Stimulated activated CD4-positive, alpha-beta T cell treated with anti-CD3 and anti-CD28 coated beads, Interleukin-12 subunit alpha, Interleukin-12 subunit beta, amount 100 ng/mL, for 24 hours (primary cell): ENCODE results near the gene PDX1.

ENCODE experiments used
- DNase-seq, 2 experiments: peaks; one replicate each; pipeline ENCODE4 v3.0.0-alpha.2; 2020; ENCODE audit warnings: low read depth in 2 of 2

Gene PDX1

DNA sequence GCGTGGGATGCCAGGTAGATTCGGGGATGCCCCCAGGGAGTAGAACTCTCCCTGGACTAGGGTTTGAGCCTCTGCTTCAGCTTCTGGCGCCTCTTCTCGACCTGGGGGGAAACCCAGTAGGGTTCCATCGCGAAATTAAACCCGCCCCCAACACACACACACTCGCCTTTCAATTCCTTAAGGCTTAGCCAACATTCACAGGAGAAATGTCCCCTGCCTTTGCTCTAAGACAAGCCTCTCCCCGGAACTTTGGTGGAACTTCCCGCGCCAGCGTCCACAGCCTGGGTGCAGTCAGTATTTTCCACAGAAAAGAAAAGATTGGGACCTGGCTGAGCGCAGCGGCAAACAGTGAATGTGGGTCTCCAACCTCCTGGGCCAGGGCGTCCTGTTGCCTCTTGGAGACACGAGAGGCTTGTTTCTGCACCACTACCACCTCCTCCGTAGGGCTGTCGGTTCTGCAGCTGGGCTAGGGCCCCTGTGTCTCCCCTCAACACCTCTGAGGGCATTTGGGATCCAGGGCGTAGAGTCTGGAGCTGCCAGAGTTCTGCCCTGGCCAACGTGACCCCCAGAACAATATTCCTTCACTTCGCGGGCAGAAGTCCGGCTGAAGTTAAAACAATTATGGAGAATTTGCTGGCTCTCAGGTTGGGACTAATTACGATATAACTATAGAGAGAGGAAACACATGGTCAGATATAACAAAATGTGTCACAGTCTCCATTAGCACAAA is 3.2 kb downstream of the PDX1 start:
- no peak for DNase-seq

DNA sequence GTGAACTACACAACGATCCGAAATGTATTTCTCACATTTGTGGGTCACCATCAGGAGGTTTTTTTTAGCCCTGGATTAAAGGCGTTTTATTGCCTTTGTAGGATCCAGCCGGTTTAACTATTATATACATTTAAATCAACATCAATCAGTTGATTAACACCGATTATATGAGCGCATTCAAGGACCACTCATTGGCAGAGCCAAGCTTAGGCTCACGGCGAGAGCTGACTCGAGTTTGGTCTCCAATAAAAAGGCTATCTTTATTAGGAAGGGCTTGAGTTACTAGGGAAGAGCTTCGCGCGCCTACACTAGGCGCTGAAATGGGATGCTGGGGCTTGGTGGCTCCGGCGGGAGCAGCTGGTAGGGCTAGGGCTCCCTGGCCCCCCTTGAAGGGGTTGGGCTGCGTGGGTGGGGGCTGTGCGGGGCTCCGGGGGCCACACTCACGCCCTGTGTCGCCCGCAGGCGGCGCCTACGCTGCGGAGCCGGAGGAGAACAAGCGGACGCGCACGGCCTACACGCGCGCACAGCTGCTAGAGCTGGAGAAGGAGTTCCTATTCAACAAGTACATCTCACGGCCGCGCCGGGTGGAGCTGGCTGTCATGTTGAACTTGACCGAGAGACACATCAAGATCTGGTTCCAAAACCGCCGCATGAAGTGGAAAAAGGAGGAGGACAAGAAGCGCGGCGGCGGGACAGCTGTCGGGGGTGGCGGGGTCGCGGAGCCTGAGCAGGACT is 4.2 kb downstream of the PDX1 start:
- DNase-seq = no peak

DNA sequence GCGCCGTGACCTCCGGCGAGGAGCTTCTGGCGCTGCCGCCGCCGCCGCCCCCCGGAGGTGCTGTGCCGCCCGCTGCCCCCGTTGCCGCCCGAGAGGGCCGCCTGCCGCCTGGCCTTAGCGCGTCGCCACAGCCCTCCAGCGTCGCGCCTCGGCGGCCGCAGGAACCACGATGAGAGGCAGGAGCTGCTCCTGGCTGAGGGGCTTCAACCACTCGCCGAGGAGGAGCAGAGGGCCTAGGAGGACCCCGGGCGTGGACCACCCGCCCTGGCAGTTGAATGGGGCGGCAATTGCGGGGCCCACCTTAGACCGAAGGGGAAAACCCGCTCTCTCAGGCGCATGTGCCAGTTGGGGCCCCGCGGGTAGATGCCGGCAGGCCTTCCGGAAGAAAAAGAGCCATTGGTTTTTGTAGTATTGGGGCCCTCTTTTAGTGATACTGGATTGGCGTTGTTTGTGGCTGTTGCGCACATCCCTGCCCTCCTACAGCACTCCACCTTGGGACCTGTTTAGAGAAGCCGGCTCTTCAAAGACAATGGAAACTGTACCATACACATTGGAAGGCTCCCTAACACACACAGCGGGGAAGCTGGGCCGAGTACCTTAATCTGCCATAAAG is 4.8 kb downstream of the PDX1 start:
- no peak for DNase-seq

DNA sequence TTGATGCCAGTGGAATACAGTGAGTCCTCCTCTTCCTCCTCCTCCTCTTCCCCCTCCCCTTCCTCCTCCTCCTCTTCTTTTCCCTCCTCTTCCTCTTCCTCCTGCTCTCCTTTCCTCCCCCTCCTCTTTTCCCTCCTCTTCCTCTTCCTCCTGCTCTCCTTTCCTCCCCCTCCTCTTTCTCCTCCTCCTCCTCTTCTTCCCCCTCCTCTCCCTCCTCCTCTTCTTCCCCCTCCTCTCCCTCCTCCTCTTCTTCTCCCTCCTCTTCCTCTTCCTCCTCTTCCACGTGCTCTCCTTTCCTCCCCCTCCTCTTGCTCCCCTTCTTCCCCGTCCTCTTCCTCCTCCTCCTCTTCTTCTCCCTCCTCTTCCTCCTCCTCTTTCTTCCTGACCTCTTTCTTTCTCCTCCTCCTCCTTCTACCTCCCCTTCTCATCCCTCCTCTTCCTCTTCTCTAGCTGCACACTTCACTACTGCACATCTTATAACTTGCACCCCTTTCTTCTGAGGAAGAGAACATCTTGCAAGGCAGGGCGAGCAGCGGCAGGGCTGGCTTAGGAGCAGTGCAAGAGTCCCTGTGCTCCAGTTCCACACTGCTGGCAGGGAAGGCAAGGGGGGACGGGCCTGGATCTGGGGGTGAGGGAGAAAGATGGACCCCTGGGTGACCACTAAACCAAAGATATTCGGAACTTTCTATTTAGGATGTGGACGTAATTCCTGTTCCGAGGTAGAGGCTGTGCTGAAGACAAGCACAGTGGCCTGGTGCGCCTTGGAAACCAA is 5.6 kb downstream of the PDX1 start:
- DNase-seq = no peak

DNA sequence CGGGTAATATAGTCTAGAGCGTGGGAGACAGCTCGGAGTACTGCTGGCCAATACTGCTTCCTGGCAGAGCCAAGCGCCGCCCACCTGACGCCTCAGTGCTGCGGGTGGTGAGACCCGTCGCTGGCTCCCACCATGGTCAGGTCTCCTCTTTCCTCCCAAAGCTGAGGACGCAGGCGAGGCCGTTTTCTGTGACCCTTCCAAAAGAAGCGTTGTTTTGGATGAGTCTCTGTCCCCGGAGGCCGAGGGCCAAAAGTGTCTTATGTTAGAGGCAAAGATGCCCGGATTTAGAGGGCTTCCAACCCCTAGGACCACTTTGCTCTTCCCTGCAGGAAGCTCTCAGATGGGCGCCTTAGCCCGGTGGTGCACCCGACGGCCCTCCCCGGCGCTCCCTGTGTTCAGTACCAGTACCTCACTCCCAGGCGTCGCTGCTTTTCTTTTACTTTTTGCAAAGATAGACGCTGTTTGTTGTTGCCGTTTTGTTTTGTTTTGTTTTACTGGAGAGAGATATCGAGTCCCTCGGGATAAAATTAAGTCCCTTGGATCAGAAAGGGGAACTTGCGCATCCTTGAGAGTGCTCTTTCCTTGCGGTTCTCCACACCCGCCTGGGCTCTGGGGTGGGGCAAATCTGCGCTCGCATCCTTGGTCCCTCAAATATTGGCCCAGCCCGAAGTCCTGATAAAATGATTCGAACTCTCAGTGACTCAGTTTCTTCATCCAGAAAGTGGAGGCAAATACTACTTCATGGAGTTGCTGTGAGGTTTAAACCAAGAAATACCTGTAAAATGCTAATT is 7.0 kb downstream of the PDX1 start:
- no peak for DNase-seq

DNA sequence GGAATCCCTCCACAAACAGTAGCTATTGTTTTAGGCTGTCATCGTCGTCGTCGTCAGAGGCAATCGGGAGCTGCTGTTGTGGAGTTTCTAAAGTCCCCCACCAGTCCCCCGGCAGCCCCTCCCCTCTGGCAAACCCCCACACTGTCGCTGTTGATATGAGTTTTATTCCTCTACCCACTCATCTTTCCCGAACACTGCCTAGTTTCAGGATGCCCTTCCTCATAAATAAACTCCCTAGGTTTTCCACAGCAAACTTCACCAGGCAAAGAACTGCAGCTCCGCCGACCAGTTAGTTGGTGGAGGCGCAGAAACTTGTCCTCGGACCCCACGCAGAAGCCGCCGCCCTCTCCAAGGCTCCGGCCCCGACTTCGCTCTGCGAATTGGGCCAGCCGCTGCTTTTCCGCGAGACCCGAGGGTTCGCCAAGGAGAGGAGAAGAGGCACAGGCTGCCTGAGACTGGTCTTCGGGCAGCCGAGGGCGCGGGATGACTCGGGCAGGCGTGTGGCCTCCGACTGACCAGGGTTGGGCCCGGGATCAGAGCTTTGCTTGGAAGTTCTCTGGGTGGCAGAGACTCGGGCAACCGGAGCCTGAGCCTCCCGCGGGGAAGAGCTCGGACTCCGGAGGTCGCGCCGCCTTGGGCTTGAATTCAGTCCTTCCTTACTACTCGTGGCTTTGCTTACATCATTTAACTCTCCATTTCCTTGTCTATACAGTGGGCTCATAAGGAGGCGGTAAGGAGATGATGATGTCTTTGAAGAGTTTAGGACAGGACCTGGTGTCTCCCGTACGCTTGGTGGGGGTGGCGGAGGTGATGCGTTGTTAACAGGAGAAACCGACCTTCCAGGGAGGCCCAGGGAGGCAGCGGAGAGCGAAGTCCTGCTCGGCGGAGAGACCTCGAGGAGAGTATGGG is 7.9 kb downstream of the PDX1 start:
- DNase-seq = no peak

DNA sequence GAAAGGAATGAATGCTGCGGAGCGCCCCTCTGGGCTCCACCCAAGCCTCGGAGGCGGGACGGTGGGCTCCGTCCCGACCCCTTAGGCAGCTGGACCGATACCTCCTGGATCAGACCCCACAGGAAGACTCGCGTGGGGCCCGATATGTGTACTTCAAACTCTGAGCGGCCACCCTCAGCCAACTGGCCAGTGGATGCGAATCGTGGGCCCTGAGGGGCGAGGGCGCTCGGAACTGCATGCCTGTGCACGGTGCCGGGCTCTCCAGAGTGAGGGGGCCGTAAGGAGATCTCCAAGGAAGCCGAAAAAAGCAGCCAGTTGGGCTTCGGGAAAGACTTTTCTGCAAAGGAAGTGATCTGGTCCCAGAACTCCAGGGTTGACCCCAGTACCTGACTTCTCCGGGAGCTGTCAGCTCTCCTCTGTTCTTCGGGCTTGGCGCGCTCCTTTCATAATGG is 8.6 kb downstream of the PDX1 start:
- DNase-seq = no peak

DNA sequence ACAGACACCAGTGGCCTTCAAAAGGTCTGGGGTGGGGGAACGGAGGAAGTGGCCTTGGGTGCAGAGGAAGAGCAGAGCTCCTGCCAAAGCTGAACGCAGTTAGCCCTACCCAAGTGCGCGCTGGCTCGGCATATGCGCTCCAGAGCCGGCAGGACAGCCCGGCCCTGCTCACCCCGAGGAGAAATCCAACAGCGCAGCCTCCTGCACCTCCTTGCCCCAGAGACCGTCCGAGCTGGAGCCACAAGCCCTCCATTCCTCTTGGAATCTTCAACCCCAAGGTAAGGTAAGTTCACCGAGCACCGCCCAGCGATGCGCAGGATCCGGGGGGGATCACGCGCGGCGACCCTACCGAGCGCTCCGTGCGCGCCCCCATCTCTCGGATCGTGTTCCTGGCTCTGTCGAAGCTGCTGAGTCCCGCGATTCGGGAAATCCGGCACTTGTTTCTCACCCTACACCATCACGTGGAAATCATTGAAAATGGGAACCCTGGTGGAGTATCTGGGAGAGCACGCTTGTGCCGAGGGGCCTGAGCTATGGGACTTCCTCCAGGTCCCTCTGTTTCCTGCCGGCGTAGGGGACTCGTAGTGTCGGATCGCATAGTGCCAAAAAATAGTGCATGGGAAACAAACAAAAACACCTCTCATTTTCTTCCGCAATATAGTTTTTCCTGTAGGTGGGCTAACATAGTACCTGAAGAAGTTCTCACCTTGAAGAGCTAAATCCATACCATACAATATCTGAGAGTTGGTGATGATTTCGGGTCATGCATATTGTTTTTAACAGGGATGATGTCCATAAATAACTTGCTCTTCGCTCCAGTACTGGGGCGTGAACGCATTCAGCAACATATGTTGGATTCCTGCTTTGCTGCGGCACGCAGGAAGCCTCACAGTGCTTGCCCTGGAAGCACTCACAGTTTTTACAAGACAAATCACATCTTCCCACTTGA is 9.3 kb downstream of the PDX1 start:
- no peak for DNase-seq

DNA sequence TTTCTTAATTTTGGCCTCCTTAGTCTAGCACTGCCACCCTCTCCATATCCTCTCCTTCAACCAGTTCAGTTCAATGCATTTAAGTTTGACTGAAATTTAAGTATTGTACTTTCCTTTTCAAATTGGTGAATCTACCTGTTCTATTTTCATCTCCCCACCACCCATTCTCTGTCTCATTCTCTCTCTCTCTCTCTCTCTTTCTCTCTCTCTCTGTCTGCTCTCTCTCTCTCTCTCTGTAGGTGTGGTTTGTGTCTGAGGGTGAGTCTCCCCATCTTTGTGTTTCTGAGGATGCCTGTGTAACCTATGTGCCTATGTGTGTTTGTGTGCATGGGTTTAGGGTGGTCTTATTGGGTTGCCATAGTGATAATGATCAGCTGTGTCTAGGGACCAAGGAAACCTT is 10.1 kb downstream of the PDX1 start:
- DNase-seq = no peak

DNA sequence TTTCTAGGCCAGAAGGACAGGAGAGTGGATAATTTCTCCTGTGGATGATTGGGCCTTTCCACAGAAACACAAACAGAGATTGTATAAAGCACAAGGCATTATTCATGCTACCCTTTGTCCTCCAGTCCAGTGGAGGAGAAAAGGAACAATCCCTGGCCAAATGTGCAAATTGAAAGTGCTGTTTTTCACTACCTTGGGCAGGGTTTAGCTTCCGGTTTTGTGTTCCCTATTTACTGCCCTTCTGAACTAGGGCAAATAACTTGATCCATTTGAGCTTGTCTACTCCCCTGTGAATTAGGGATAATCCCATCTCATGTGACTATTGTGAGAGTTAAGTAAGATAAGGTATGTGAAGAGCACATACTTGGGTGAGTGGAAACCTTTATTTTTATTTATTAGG is 13.3 kb downstream of the PDX1 start:
- no peak for DNase-seq

DNA sequence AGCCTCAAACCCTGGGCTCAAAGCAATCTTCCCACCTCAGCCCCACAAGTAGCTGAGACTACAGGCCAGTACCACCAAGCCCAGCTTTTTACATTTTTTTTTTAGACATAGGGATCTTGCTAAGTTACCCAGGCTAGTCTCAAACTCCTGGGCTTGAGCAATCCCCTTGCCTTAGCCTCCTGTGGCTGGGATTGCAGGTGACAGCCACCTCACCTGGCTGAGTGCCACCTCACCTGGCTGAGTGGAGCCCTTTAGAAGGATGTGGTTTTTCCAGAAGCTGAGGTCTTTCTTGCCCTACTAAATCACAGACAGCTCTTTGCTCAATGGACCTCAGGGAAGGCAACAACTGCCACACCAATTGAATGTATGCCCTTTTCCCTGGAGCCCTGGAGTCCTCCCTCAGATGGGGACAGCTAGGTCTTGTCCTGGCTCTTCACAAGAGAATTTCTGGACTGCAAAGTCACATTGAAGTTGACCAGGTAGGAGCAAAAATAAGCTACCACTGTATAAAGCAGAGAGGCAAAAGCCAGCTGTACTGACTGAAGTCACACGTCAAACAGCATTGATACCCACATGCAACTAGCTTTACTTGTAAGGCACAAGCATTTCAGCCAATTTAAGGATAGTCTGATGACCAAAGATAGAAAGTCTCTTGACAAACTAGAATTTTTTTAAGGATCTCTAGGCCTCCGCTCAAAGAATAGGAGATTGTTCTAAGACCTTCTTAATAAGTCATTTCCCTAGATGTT is 14.0 kb downstream of the PDX1 start:
- DNase-seq = no peak

DNA sequence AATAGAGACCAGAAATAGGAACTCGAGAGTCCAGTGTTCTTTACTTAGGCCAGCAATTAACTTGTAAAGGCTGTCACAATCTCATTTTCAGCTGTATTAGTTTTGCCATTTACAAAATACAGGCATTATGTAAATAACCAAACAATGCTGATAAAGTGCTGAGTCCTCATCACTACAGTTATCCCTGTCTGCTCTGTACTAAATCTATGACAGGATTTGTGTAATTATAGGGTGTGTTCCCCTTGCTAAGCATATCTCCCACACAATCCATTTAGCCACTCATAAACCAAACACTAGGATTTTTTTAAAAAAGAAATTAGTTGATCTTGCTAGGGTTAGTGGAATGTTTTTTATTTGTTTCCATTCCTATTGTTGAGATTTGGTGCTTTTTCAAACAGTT is 23.2 kb downstream of the PDX1 start:
- no peak for DNase-seq

DNA sequence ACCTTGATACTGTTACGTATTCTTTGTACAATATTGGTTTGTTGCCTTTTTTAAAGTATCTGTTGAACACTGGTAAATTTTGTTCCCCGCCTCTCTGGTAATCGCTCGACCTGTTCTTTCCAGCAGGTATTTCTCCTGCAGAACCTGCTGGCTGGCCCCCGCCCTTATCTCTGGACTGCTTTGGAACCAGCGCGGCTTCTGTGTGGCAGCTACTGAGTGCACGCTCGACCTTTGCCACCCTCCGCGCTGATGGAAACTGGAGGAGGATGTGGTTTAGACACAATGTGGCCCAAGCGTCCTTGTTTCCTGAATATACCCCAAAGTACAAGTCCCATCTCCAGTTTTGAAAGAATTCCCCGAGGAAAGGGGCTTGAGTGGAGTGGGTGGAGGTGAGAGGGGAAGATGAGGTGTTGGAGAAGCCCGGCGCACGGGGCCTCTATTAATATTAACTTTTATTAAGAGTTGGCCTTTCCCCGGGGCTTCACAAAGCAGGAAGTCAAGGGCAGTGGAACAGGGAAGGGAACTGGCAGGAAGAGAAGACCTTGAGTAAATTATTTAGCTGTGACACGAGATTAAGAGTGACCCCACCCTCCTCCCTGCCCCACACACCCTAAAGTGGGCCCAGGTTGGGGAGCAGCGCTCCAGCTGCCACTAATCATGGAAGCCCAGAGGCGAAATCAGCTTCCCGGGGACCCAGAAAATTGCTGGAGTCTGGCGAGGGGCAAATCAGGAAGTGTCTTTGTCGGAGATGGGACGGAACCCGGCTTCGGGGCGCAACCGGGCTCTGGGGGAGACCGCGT is 33.3 kb downstream of the PDX1 start:
- DNase-seq = no peak

DNA sequence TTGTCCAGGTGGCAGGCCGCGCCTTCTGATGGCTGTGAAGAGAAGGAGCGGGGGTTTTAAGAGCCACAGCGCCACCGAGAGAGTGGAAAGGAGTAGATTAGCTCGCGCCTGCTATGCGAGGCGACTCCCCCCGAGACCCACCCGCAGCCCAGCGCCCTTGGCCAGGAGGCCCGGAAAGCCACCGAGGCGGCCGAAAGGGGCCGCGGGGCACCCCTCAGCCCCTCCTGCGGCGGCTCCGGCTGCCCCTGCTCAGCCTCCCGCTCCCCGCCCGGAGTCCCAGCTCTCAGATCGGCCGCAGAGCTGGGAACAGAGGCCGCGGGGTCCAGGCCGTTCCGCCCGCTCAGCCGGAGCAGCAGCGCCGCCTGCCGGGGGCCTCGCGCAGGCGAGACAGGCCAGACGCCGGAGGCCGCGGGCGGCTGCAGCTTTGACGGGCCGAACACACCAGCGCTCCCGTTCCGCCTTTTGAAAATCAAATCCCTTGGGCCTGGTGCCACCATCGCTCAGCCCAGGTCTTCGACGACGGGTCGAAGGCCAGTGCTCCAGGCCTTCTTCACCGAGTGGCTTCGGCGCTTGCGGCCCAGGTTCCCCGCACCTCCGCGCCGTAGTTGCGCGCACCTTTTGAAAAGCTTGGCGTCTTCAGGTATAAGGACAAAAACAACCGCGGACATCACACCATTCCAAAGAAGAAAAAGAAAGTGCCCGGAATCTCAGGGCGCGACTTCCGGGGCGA is 34.0 kb downstream of the PDX1 start:
- DNase-seq = peak; percentile 27 to 72

DNA sequence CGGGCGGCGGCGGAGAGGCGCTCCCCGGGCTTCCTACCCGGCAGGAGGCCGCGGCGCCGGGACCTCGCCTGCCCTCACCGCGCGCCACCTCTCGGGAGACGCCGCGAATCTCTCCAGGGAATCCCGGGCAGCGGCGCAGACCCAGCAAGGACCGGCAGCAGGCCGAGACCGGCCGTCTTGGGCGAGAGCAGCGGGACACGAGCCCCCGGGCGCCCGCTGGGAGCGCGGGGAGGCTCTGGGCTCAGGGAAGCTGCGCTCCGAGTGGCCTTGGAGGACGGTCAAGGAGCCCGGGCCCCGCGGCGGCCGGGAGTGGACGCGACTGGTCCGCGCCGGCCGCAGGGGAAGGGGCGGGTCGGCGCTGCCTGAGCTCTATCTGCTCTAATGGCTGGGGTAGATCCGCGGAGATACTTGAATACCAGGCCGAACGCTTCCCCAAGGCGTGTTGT is 34.6 kb downstream of the PDX1 start:
- DNase-seq = no peak

DNA sequence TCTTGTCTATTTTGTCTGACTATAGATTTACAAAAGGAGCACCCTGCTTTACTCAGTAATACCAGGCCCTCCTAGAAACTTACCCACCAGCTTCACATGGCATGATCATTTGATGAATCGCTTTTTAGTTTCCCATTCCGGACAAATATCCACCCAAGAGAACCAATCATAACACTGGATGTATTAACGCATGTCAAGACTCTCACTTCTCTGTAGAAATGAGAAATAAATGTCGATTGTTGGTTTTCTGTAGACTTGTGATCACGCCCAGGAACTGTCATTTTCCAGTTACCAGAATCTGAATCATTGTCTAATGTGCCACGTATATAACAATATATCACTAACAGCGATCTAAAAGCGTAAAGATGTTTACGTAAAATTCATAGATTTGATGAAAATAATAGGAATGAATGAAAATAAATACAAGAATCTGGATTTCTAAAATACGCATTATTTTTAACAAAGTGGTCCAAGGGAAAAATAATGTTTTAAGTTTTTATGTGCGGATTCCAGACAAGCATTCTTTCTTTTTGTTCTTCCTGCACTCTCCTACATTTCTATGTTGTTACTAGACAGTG is 35.3 kb downstream of the PDX1 start:
- no peak for DNase-seq
